K562 (cell line): ENCODE results near the gene HEATR9. TPM values are rescaled to one million over a fixed set of nuclear protein-coding genes. Genes with fewer than 3 reads are reported as not detected.
A peak's percentile ranks its signal among the peaks of the same experiment; 100 is the strongest.

ENCODE experiments used
- ATAC-seq: fragments of 200-7000 bp; cut with Tn5 transposase; 3 replicates; pipeline ENCODE4 v1.9.1; 2020; ENCODE audit warnings: moderate library complexity
- BruUV-seq: library from RNA; stranded (reverse); fragments of 400-500 nt; replicated peaks from 2 replicates; lab custom pipeline; 2021; lab: Mats Ljungman, UMichigan
- CTCF ChIA-PET: fragments of 300-600 bp; formaldehyde crosslinking; extraction: SDS; loops from one replicate; lab custom pipeline; 2021; ENCODE audit warnings: low intra/inter-chr PET ratio; lab: Yijun Ruan, JAX
- POLR2A ChIA-PET: fragments of 300-600, 350-650 bp; sonication (Branson Sonifier 250); formaldehyde crosslinking; extraction: SDS; loops from one replicate; lab custom pipeline; 2021; ENCODE audit warnings: antibody characterized with exemption, inconsistent platforms; lab: Yijun Ruan, JAX
- DNase-seq, 4 experiments: peaks; one replicate each; pipeline versions ENCODE4 v3.0.0 to v3.0.0-alpha.2; 2011 to 2018; ENCODE audit warnings: low spot score in 3 of 4, mixed read lengths in 3 of 4; ENCODE audit errors: extremely low read depth in 1 of 4
- FAIRE-seq: peaks from 2 replicates; lab custom pipeline; 2011; peaks lifted over from hg19 to GRCh38; lab: Jason Lieb, UNC
- H2AFZ ChIP-seq: 2 replicates; pipeline ENCODE4 v1.6.0; 2011; ENCODE audit warnings: low read depth, low read length, control low read depth, inconsistent platforms
- H3K27ac ChIP-seq: fragments of 200-600 bp; 3 replicates; pipeline ENCODE4 v1.8.0; 2011; ENCODE audit warnings: low read depth, mild to moderate bottlenecking, control low read depth, inconsistent platforms, low read length, moderate library complexity, mixed read lengths; ENCODE audit errors: extremely low read depth
- H3K27me3 ChIP-seq, 2 experiments: fragments of 300-600 bp in 1 of 2; 2 replicates in 1 of 2; 3 replicates in 1 of 2; pipeline versions ENCODE4 v1.6.0 to v1.8.0; 2011; ENCODE audit warnings: inconsistent platforms in 2 of 2, low read length in 2 of 2, mild to moderate bottlenecking in 1 of 2, mixed read lengths in 1 of 2, moderate library complexity in 1 of 2; ENCODE audit not compliant: control insufficient read depth in 2 of 2, insufficient read depth in 2 of 2
- H3K36me3 ChIP-seq: fragments of 300-600 bp; 3 replicates; pipeline ENCODE4 v1.8.0; 2011; ENCODE audit warnings: mild to moderate bottlenecking, low read length, inconsistent platforms; ENCODE audit not compliant: control insufficient read depth, insufficient read depth
- H3K4me1 ChIP-seq, 2 experiments: fragments of 200-600 bp in 1 of 2; replicated peaks in 1 of 2; 2 replicates in 1 of 2; 3 replicates in 1 of 2; pipeline versions ENCODE4 v1.5.1 to v1.8.0; 2011; ENCODE audit warnings: inconsistent platforms in 2 of 2, low read length in 2 of 2, mild to moderate bottlenecking in 1 of 2, mixed read lengths in 1 of 2, moderate library complexity in 1 of 2; ENCODE audit not compliant: control insufficient read depth in 2 of 2, insufficient read depth in 2 of 2
- H3K4me2 ChIP-seq: 2 replicates; pipeline ENCODE4 v1.6.1; 2011; ENCODE audit warnings: low read length, control low read depth, inconsistent platforms, mixed read lengths; ENCODE audit not compliant: insufficient read depth
- H3K4me3 ChIP-seq: fragments of 200-600 bp; sonication (generic), shearing (Covaris generic); 2 replicates; pipeline ENCODE4 v1.5.1; 2016; ENCODE audit warnings: control low read depth, inconsistent platforms
- H3K79me2 ChIP-seq: fragments of 200-600 bp; 3 replicates; pipeline ENCODE4 v1.8.0; 2011; ENCODE audit warnings: low read length, inconsistent platforms; ENCODE audit not compliant: control insufficient read depth, insufficient read depth
- H3K9ac ChIP-seq, 2 experiments: 2 replicates each; pipeline versions ENCODE4 v1.6.0 to v1.6.1; 2011; ENCODE audit warnings: low read depth in 2 of 2, low read length in 2 of 2, control low read depth in 1 of 2, inconsistent platforms in 1 of 2, mild to moderate bottlenecking in 1 of 2, mixed read lengths in 1 of 2; ENCODE audit not compliant: insufficient read depth in 1 of 2
- H3K9me1 ChIP-seq: one replicate; pipeline ENCODE4 v1.6.0; 2011; ENCODE audit warnings: inconsistent platforms, mild to moderate bottlenecking, low read length, moderate library complexity; ENCODE audit not compliant: control insufficient read depth, insufficient read depth
- H3K9me3 ChIP-seq: replicated peaks from 2 replicates; pipeline ENCODE4 v1.5.1; 2011; ENCODE audit warnings: low read depth, low read length, inconsistent platforms; ENCODE audit not compliant: control insufficient read depth, insufficient read depth
- H4K20me1 ChIP-seq: replicated peaks from 2 replicates; pipeline ENCODE4 v1.6.1; 2011; ENCODE audit warnings: low read length, inconsistent platforms, mixed read lengths; ENCODE audit not compliant: control insufficient read depth, insufficient read depth
- CBFB ChIP-seq: sonication (generic); formaldehyde crosslinking; IDR thresholded peaks from 2 replicates; pipeline ENCODE4 v1.4.0; 2020; ENCODE audit warnings: mild to moderate bottlenecking, missing genetic modification reagents
- ELF1 ChIP-seq: fragments of 200-800 bp; sonication (Bioruptor generic); IDR thresholded peaks from 2 replicates; pipeline ENCODE4 v1.6.1; 2016; ENCODE audit warnings: missing genetic modification characterization, missing compliant biosample characterization
- ELF2 ChIP-seq: fragments of 250-450 bp; sonication (Bioruptor Pico); IDR thresholded peaks from 2 replicates; pipeline ENCODE4 v1.5.0; 2021; ENCODE audit warnings: mild to moderate bottlenecking
- HLTF ChIP-seq: fragments of 450-650 bp; IDR thresholded peaks from 2 replicates; pipeline ENCODE4 v1.6.1; 2016
- LARP7 ChIP-seq: fragments of 450-650 bp; IDR thresholded peaks from 2 replicates; pipeline ENCODE4 v1.6.1; 2016
- MEF2D ChIP-seq: conservative IDR thresholded peaks from 2 replicates; pipeline ENCODE4 v1.6.1; 2016; ENCODE audit warnings: low read depth, missing genetic modification characterization, missing compliant biosample characterization
- NFIC ChIP-seq: fragments of 450-650 bp; IDR thresholded peaks from 2 replicates; pipeline ENCODE4 v1.6.1; 2017; ENCODE audit warnings: mild to moderate bottlenecking, inconsistent platforms
- PTTG1 ChIP-seq: fragments of 450-650 bp; IDR thresholded peaks from 2 replicates; pipeline ENCODE4 v1.6.1; 2016; ENCODE audit warnings: low read depth, mild to moderate bottlenecking, missing genetic modification characterization, missing compliant biosample characterization
- SMAD4 ChIP-seq: fragments of 250-450 bp; sonication (Bioruptor Pico); conservative IDR thresholded peaks from 2 replicates; pipeline ENCODE4 v1.8.0; 2021; ENCODE audit warnings: inconsistent platforms, mild to moderate bottlenecking, moderate library complexity
- TRIM28 ChIP-seq: fragments of 450-650 bp; IDR thresholded peaks from 2 replicates; pipeline ENCODE4 v1.6.1; 2017
- ZKSCAN3 ChIP-seq: fragments of 250-450 bp; sonication (Bioruptor Pico); IDR thresholded peaks from 2 replicates; pipeline ENCODE4 v1.4.0; 2020
- ZNF224 ChIP-seq: sonication (generic); formaldehyde crosslinking; IDR thresholded peaks from 2 replicates; pipeline ENCODE4 v1.8.0; 2022; ENCODE audit warnings: mild to moderate bottlenecking, missing genetic modification reagents
- WGBS: fragments of 100-300 bp; shearing (Covaris generic); methylation state at CpG from one replicate; pipeline ENCODE4 v1.1.6; 2016; ENCODE audit warnings: low coverage, mixed read lengths; ENCODE audit not compliant: insufficient coverage; ENCODE audit errors: missing lambda C conversion rate; 5-methylcytosine and 5-hydroxymethylcytosine counted together
- in situ Hi-C: fragments of 300-500 bp; cut with MboI; formaldehyde crosslinking; loops from 4 replicates; pipeline ENCODE4 v1.15.0; 2018; ENCODE audit warnings: inconsistent platforms, mixed read lengths
- intact Hi-C: fragments of 100-400 bp; cut with micrococcal nuclease; formaldehyde crosslinking; loops from 2 replicates; pipeline ENCODE4 v1.14.2; 2022
- polyA plus RNA-seq, 8 experiments: library from polyadenylated mRNA; depleted of rRNA in 4 of 8; stranded (reverse) in 5 of 8; unstranded in 3 of 8; fragments of >200 nt; fragmentation: Nextera tagmentation in 2 of 8; fragmentation: Illumina TruSeq in 1 of 8; extraction: Ambion mirVana in 2 of 8; extraction: Trizol in 1 of 8; gene quantifications; 2 replicates each; pipeline versions ENCODE4 v1.2.1 to v1.2.3, GENCODE V29; 2011 to 2014; ENCODE audit warnings: inconsistent platforms in 1 of 8, missing spikeins in 1 of 8
- total RNA-seq, 7 experiments: library from RNA; depleted of rRNA in 6 of 7; stranded (reverse); fragments of >200 nt in 6 of 7; fragmentation: Illumina TruSeq in 2 of 7; extraction: Trizol in 2 of 7; gene quantifications; 2 replicates each; pipeline versions ENCODE4 v1.2.1 to v1.2.3, GENCODE V29; 2011 to 2021; ENCODE audit warnings: low replicate concordance in 1 of 7
- TF ChIP-seq, protein P1 (sequence below): fragments of 250-450 bp; sonication (Bioruptor Pico); IDR thresholded peaks from 2 replicates; pipeline ENCODE4 v1.5.1; 2021; ENCODE audit warnings: mild to moderate bottlenecking
- TF ChIP-seq, protein P2 (sequence below): sonication (generic); formaldehyde crosslinking; IDR thresholded peaks from 2 replicates; pipeline ENCODE4 v1.8.0; 2022; ENCODE audit warnings: missing genetic modification reagents, mild to moderate bottlenecking, borderline replicate concordance

HEATR9 gene
- total and polyA plus RNA-seq, 9 of the 15 experiments (the other 6 are each of a cell fraction or from before 2014, with no cell fraction given) = not detected

DNA sequence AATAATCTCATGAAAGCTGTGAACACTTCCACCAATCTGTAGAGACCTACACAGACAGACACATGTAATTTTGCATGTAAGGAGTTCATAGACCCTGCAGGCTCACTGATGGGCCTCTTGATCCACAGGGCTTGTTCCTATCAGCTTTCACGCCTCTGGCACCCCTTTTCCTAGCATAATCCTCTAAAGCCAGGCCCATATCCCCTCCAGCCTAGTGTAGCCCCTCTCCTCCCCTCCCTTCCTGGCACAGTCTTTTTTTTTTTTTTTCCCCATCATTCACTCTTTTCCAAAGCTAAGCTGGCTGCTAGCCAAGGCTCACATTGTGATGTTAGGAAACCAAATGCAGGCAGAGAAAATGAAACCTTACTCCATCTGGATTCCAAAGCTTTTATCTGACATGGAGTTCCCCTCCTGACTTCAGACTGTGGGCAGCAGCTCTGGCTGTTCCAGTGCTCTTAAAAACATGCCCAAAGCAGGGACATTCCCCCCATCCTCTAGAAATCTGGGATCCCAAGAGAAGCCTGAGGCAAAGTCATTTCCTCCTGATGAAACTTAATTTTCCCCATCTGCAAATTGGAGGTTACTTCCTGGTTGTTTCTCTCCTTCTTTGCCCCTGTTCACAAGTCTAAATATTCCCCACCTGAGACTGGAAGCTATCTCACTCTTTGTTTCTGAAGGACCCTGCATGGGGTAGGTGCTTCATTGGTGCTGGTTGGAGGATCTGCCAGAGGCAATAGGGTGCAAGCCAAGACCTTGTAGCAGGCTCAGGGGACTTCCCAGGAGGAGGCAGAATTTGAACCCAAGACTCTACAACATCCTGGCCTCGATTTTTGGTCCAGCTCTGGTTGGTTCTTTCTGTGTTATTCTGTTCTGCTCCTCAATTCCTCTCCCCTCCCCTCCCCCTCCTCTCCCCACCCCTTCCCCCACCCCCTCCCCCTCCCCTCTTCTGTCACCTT, 21.4 kb upstream of the HEATR9 start:
- H3K27ac ChIP-seq = no peak overlapping the region
- H3K9me3 ChIP-seq = no peaks in the 10 kb centered on the region
- H3K4me1 ChIP-seq = peaks cover 0 to 7% of the 10 kb centered on the region in 2 experiments; a peak in 2 of 5 replicates
- DNase-seq (no peak), FAIRE-seq (no peak), ATAC-seq (no peak; the same call in 1 of the 3 replicates)
- H3K79me2 ChIP-seq = no peaks in the 10 kb centered on the region
- ChIA-PET CTCF (no interaction called here), POLR2A (interaction anchor here (0.7 to 2.0 kb wide), 5 partner anchors 10 to 1477 kb away, joined by 3 to 9 read pairs (median 5); partner anchors contain the start of gene CCL5)
- TF ChIP-seq NFIC (peak; percentile 79), ELF1 (tag) (peak; percentile 58), ZNF224 (CRISPR knock-in tag) (no peak)
- H3K36me3 ChIP-seq = no peaks in the 10 kb centered on the region
- H3K9me1 ChIP-seq = no peaks in the 10 kb centered on the region
- WGBS = 29% methylated on average over 2 of the region's 2 CpGs
- H2AFZ ChIP-seq = peak overlapping the region; percentile 49
- H3K27me3 ChIP-seq = no peaks in the 10 kb centered on the region
- intact Hi-C loops (no loop called here), in situ Hi-C loops (no loop called here)
- H4K20me1 ChIP-seq = no peaks in the 10 kb centered on the region
- H3K4me2 ChIP-seq = no peak overlapping the region
- no peak overlapping the region for H3K9ac ChIP-seq
- BruUV-seq = no TSS peak
- H3K4me3 ChIP-seq = no peak overlapping the region

DNA sequence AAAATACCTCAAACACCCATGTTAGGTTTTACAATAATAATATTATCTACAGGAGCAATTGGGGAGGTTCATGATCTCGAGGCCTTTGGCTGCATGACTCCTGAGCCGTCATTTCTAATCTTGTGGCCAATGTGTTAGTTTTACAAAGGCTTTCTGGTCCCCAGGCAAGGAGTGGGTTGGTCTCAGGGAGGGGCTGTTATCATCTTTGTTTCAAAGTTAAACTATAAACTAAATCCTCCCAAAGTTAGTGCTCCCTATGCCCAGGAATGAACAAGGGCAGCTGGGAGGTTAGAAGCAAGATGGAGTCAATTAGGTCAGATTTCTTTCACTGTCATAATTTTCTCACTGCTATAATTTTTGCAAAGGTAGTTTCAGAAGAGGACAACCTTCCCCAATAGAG, 20.6 kb upstream of the HEATR9 start:
- H4K20me1 ChIP-seq = no peaks in the 10 kb centered on the region
- POLR2A ChIA-PET = interaction anchor here (0.7 to 2.0 kb wide), 5 partner anchors 9 to 112 kb away, joined by 3 to 9 read pairs (median 5); partner anchors contain the start of gene CCL5
- peak overlapping the region; percentile 17 for H2AFZ ChIP-seq
- H3K9ac ChIP-seq = no peak overlapping the region
- DNase-seq = no peak
- no peak for FAIRE-seq
- no peaks in the 10 kb centered on the region for H3K36me3 ChIP-seq
- no peak overlapping the region for H3K4me3 ChIP-seq
- 19% methylated on average over 2 of the region's 2 CpGs for WGBS
- intact Hi-C loops (no loop called here), in situ Hi-C loops (no loop called here)
- H3K9me3 ChIP-seq = no peaks in the 10 kb centered on the region
- no peak for ATAC-seq
- no peak overlapping the region for H3K4me2 ChIP-seq
- no peaks in the 10 kb centered on the region for H3K9me1 ChIP-seq
- H3K4me1 ChIP-seq = peaks cover 0 to 7% of the 10 kb centered on the region in 2 experiments; a peak in 2 of 5 replicates
- BruUV-seq = no TSS peak
- no peaks in the 10 kb centered on the region for H3K79me2 ChIP-seq
- H3K27me3 ChIP-seq = no peaks in the 10 kb centered on the region
- H3K27ac ChIP-seq = no peak overlapping the region
- CTCF ChIA-PET = no interaction called here
- TF ChIP-seq ELF2 (CRISPR knock-in tag) (no peak), MEF2D (tag) (peak; percentile 42; the same call in 1 of the 2 replicates), HLTF (no peak), PTTG1 (tag) (0 out of 2 replicates have a peak, but pooled peaks have one; percentile 41), LARP7 (no peak), ZKSCAN3 (CRISPR knock-in tag) (no peak), TRIM28 (no peak), SMAD4 (CRISPR knock-in tag) (0 out of 2 replicates have a peak, but pooled peaks have one; percentile 21), CBFB (no peak)
- TF ChIP-seq, protein P1, sequence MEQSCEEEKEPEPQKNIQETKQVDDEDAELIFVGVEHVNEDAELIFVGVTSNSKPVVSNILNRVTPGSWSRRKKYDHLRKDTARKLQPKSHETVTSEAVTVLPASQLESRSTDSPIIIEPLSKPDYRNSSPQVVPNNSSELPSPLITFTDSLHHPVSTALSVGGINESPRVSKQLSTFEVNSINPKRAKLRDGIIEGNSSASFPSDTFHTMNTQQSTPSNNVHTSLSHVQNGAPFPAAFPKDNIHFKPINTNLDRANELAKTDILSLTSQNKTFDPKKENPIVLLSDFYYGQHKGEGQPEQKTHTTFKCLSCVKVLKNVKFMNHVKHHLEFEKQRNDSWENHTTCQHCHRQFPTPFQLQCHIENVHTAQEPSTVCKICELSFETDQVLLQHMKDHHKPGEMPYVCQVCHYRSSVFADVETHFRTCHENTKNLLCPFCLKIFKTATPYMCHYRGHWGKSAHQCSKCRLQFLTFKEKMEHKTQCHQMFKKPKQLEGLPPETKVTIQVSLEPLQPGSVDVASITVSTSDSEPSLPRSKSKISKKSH = no peak
- TF ChIP-seq, protein P2, sequence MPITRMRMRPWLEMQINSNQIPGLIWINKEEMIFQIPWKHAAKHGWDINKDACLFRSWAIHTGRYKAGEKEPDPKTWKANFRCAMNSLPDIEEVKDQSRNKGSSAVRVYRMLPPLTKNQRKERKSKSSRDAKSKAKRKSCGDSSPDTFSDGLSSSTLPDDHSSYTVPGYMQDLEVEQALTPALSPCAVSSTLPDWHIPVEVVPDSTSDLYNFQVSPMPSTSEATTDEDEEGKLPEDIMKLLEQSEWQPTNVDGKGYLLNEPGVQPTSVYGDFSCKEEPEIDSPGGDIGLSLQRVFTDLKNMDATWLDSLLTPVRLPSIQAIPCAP = no peak
